HUES48 (cell line): ENCODE measurements around the gene NABP1.

ENCODE experiments used
- H3K27ac ChIP-seq: one replicate; pipeline ENCODE4 v1.7.0; 2013; ENCODE audit warnings: low read depth, low read length, inconsistent platforms
- H3K27me3 ChIP-seq: 2 replicates; pipeline ENCODE4 v1.6.1; 2013; ENCODE audit warnings: mild to moderate bottlenecking, low read length; ENCODE audit not compliant: control insufficient read depth, insufficient read depth
- H3K36me3 ChIP-seq: 2 replicates; pipeline ENCODE4 v1.6.1; 2013; ENCODE audit warnings: low read length; ENCODE audit not compliant: control insufficient read depth, insufficient read depth
- H3K4me1 ChIP-seq: 2 replicates; pipeline ENCODE4 v1.6.1; 2013; ENCODE audit warnings: mild to moderate bottlenecking, low read length; ENCODE audit not compliant: control insufficient read depth, insufficient read depth
- H3K4me3 ChIP-seq: 2 replicates; pipeline ENCODE4 v1.5.1; 2013; ENCODE audit warnings: mild to moderate bottlenecking, low read depth, low read length
- H3K9ac ChIP-seq: 2 replicates; pipeline ENCODE4 v1.6.1; 2013; ENCODE audit warnings: mild to moderate bottlenecking, low read depth, low read length, moderate library complexity
- H3K9me3 ChIP-seq: 2 replicates; pipeline ENCODE4 v1.6.1; 2013; ENCODE audit warnings: low read length; ENCODE audit not compliant: control insufficient read depth, insufficient read depth

Gene NABP1

DNA sequence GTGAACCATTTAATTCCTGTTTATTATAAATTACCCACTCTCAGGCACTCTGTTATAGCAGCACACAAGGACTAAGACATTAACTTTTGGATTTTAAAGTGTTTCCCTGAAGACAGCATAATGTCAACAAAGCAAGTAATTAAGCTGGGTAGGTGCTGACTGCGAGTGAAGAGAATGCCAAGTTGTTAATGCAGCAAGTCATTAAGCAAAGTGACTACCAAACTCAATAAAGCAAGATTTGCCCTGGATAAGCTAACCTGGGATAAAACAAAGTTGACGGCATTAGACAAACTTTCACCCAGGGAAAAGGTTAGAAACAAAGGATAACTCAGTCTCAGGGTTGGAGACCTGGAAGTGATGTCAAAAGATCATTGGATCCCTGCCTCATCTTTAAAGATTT lies 28.4 kb upstream of the NABP1 start:
- H3K36me3 ChIP-seq, result no peaks in the 10 kb centered on the region
- no peaks in the 10 kb centered on the region for H3K4me1 ChIP-seq
- H3K27me3 ChIP-seq, result no peaks in the 10 kb centered on the region
- H3K9ac ChIP-seq, result no peak overlapping the region
- H3K4me3 ChIP-seq, result no peak overlapping the region
- no peak overlapping the region for H3K27ac ChIP-seq
- no peaks in the 10 kb centered on the region for H3K9me3 ChIP-seq

GRCh38 chr2:191650896-191651773 lies 26.8 kb upstream of the NABP1 start:
- Histone ChIP-seq H3K9ac (no peak overlapping the region), H3K4me3 (no peak overlapping the region), H3K36me3 (no peaks in the 10 kb centered on the region), H3K9me3 (no peaks in the 10 kb centered on the region), H3K27me3 (no peaks in the 10 kb centered on the region), H3K27ac (no peak overlapping the region), H3K4me1 (no peaks in the 10 kb centered on the region)

GRCh38 chr2:191653667-191654391 lies 24.1 kb upstream of the NABP1 start:
- no peak overlapping the region for H3K4me3 ChIP-seq
- H3K9me3 ChIP-seq, result no peaks in the 10 kb centered on the region
- H3K9ac ChIP-seq, result no peak overlapping the region
- H3K4me1 ChIP-seq, result no peaks in the 10 kb centered on the region
- H3K36me3 ChIP-seq, result no peaks in the 10 kb centered on the region
- H3K27ac ChIP-seq, result no peak overlapping the region
- H3K27me3 ChIP-seq, result no peaks in the 10 kb centered on the region

- Histone ChIP-seq H3K4me1 (no peaks in the 10 kb centered on the region), H3K4me3 (no peak overlapping the region), H3K27ac (no peak overlapping the region), H3K27me3 (no peaks in the 10 kb centered on the region), H3K9me3 (no peaks in the 10 kb centered on the region), H3K36me3 (no peaks in the 10 kb centered on the region), H3K9ac (no peak overlapping the region)
Measured at GRCh38 chr2:191656391-191656790, 21.5 kb upstream of the NABP1 start.

DNA sequence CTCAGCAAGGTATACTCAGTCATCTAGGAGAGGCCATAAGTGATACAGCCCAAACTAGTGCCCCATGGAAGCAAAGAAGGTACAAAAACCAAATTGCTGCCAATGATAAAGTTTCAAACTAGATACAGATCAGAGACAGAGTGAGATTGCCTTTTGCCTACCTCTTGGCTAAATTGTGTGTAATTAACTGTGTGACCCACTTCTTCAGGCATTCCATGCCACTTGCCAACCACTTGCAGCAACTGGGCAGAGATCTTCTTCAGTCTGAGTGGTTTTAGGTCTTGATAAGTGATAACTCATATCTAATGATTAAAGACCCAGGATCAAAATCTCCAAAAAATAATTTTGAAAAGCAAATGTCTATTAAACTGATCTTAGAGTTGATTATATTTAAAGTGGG lies 21.1 kb upstream of the NABP1 start:
- Histone ChIP-seq H3K27ac (no peak overlapping the region), H3K4me3 (no peak overlapping the region)

GRCh38 chr2:191657977-191658376 lies 20.0 kb upstream of the NABP1 start:
- Histone ChIP-seq H3K36me3 (no peaks in the 10 kb centered on the region), H3K27me3 (no peaks in the 10 kb centered on the region), H3K4me1 (no peaks in the 10 kb centered on the region), H3K9ac (no peak overlapping the region), H3K27ac (no peak overlapping the region), H3K4me3 (no peak overlapping the region), H3K9me3 (no peaks in the 10 kb centered on the region)

More for the DNA sequence above, 21.1 kb upstream of the NABP1 start:
- H3K4me1 ChIP-seq, result no peaks in the 10 kb centered on the region
- H3K9ac ChIP-seq, result no peak overlapping the region
- H3K27me3 ChIP-seq, result no peaks in the 10 kb centered on the region
- H3K36me3 ChIP-seq, result no peaks in the 10 kb centered on the region
- H3K9me3 ChIP-seq, result no peaks in the 10 kb centered on the region

DNA sequence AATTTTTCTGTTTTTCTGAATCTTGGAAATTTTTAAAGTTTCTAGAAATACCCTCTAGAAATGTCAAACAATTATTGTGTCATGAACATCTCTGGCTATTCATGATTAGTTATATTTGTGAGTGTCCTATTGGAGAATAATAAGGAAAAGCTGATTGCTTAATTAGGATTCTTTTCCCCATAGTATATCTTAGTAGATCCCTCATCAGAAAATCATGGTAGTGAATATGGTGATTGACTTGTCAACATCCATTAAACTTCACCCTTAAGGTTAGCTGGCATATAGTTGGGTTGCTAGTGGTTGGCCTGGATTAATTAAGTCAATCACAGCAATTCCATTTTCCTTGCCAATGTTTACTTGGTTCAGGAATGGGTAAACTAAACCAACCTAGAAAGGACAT lies 18.7 kb upstream of the NABP1 start:
- Histone ChIP-seq H3K27ac (no peak overlapping the region), H3K9me3 (no peaks in the 10 kb centered on the region), H3K4me3 (no peak overlapping the region), H3K36me3 (no peaks in the 10 kb centered on the region), H3K27me3 (no peaks in the 10 kb centered on the region), H3K4me1 (no peaks in the 10 kb centered on the region), H3K9ac (no peak overlapping the region)

DNA sequence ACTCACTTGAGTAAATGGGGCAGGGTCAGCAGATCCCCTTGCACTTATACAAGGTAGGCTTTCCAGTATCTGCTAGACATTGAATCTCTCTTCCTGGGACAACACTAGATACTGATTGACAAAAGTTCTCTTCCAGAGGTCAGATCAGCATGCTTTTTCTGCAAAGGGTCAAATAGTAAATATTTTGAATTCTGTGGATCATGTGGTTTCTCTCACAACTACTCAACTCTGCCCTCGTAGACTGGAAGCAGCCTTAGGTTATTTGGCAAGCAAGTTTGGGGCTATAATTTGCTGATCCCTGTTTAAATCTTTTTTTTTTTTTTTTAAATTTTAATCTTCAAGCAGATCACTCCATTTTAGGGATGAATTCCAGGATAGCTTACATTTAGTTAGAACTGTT lies 17.4 kb upstream of the NABP1 start:
- H3K4me1 ChIP-seq, result no peaks in the 10 kb centered on the region

DNA sequence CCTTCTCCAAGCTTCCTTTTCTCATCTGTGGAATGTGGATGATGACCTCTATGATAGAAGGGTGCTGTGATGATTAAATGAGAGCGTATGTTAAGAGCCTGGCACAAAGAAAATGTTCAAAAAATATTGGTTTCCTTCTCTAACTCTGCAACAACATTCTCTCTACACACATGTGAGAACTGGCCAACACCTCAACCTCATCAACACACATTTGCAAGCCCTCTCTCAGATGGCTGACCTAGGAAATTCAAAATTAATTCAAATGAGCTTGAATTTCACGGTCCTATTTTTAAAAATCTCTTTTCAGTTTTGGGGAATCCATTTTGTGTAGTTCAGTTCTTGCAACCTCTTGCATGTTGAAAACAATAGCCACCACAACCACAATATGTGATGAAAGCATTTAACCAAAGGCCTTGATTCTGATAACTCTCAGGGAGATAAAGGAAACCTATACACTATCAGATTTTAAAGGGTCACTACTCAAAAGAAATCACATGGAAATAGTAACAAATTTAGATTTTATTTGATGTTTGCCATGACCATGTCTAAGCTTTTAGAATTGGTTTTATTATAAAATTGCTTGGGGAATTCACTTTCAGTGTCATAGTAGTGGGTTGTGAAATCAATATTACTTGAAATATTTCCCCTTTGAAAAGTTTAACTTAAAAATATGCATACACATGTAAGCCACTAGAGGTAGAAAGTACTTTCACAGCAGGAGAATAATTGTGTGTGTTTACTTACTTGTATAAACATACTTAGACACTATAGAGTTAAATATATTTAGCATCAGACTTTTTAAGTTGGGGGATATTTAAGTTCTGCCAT lies 16.6 kb upstream of the NABP1 start:
- Histone ChIP-seq H3K36me3 (no peaks in the 10 kb centered on the region), H3K27ac (no peak overlapping the region), H3K9me3 (no peaks in the 10 kb centered on the region), H3K4me3 (no peak overlapping the region), H3K4me1 (0 out of 2 replicates have a peak, but pooled peaks cover 1% of the 10 kb centered on the region), H3K27me3 (no peaks in the 10 kb centered on the region), H3K9ac (no peak overlapping the region)

More for the DNA sequence above, 17.4 kb upstream of the NABP1 start:
- Histone ChIP-seq H3K9me3 (no peaks in the 10 kb centered on the region), H3K27me3 (no peaks in the 10 kb centered on the region), H3K36me3 (no peaks in the 10 kb centered on the region), H3K4me3 (no peak overlapping the region), H3K27ac (no peak overlapping the region), H3K9ac (no peak overlapping the region)

DNA sequence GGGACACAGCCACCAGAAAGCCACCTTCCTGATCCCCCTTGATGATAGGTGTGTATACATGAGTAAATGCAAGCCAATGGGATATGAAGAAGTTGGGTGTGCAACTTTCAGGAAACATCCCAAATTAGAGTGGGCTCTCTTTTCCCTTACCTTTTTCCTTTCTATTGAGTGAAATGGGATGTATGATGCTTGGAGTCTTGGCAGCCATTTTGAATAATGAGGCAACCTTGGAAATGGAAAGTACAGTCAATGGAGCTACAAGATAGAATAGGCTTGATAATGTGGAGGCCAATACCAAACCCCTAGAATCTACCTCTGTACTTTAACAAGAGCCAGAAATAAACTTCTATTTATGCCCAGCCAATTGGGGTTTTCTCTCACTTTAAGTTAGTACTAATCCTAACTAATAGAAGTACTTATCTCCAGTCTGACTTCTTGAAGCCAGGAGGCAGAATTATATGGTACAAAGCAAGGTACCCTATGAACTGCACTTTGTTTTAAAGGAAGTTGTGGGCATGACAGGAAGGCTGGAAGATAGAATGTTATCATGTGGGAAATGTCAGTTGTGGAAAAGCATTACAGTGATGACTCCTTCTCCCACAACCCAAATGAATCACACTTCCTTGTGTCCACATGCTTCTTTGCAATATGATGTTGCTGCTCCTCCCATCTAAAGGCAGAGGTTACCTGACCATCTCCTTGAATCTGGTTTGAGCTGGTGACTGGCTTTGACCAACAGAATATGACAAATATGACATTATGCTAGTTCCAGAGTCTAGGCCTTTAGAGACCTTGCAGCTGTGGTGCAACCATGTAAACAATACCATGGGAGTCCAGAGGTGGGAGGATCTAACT lies 12.9 kb upstream of the NABP1 start:
- H3K4me1 ChIP-seq, result peaks cover 10% of the 10 kb centered on the region; the same call in 1 of the 2 replicates
- no peaks in the 10 kb centered on the region for H3K9me3 ChIP-seq
- H3K36me3 ChIP-seq, result no peaks in the 10 kb centered on the region
- no peaks in the 10 kb centered on the region for H3K27me3 ChIP-seq
- no peak overlapping the region for H3K4me3 ChIP-seq
- no peak overlapping the region for H3K27ac ChIP-seq
- H3K9ac ChIP-seq, result no peak overlapping the region
